GM12878 (cell line): ENCODE results near the gene GARNL3.
A peak's percentile ranks its signal among the peaks of the same experiment; 100 is the strongest.

Source experiments
- CREB1 ChIP-seq: IDR thresholded peaks from 2 replicates; pipeline ENCODE4 v1.6.1; 2012; ENCODE audit warnings: low read depth, mild to moderate bottlenecking, inconsistent platforms
- CTCF ChIP-seq, 3 experiments: IDR thresholded peaks in 2 of 3; conservative IDR thresholded peaks in 1 of 3; 2 replicates each; pipeline ENCODE4 v1.5.1; 2011; ENCODE audit warnings: low read depth in 3 of 3, low read length in 3 of 3, mild to moderate bottlenecking in 3 of 3, control low read depth in 2 of 3, moderate library complexity in 2 of 3, inconsistent platforms in 1 of 3, mixed read lengths in 1 of 3; ENCODE audit not compliant: control insufficient read depth in 2 of 3, insufficient read depth in 1 of 3; ENCODE audit errors: extremely low read depth in 1 of 3
- EGR1 ChIP-seq, 2 experiments: IDR thresholded peaks; 1 replicate in 1 of 2; 2 replicates in 1 of 2; pipeline ENCODE4 v1.6.1; 2011 to 2012; ENCODE audit warnings: low read depth in 2 of 2, low read length in 2 of 2, borderline replicate concordance in 1 of 2, mild to moderate bottlenecking in 1 of 2, moderate library complexity in 1 of 2
- FOS ChIP-seq: IDR thresholded peaks from 3 replicates; pipeline ENCODE4 v1.6.1; 2011; ENCODE audit warnings: borderline replicate concordance; ENCODE audit not compliant: insufficient read length; ENCODE audit errors: extremely low read depth
- FOXM1 ChIP-seq: IDR thresholded peaks from 2 replicates; pipeline ENCODE4 v1.6.1; 2012; ENCODE audit warnings: low read depth, mild to moderate bottlenecking, inconsistent platforms, low read length, moderate library complexity
- MTA3 ChIP-seq: IDR thresholded peaks from 2 replicates; pipeline ENCODE4 v1.6.1; 2012; ENCODE audit warnings: low read length, inconsistent platforms, borderline replicate concordance
- SP1 ChIP-seq: IDR thresholded peaks from one replicate; pipeline ENCODE4 v1.6.1; 2011; ENCODE audit warnings: low read depth, low read length
- TBL1XR1 ChIP-seq: IDR thresholded peaks from 2 replicates; pipeline ENCODE4 v1.6.1; 2012; ENCODE audit warnings: low read depth, low read length, improper control_type of control experiment
- YY1 ChIP-seq: IDR thresholded peaks from 2 replicates; pipeline ENCODE4 v1.6.1; 2011; ENCODE audit warnings: low read depth, mild to moderate bottlenecking, low read length
- ZNF687 ChIP-seq: fragments of 450-650 bp; IDR thresholded peaks from 2 replicates; pipeline ENCODE4 v1.6.1; 2017; ENCODE audit warnings: mild to moderate bottlenecking, moderate library complexity
- ZZZ3 ChIP-seq: IDR thresholded peaks from 2 replicates; pipeline ENCODE4 v1.6.1; 2011; ENCODE audit warnings: low read depth; ENCODE audit not compliant: control insufficient read depth, insufficient read length

GRCh38 chr9:127418037-127418471 is 153.5 kb downstream of the GARNL3 start:
- no peak for TF ChIP-seq SP1
- TF ChIP-seq FOXM1: no peak
- TF ChIP-seq EGR1 (IDR thresholded peaks at IDR 0.05; ENCODE audit: borderline replicate concordance in 1 of 2, low read depth in 2 of 2, low read length in 2 of 2): no peak
- TF ChIP-seq TBL1XR1: no peak
- no peak for TF ChIP-seq ZZZ3
- no peak for TF ChIP-seq ZNF687
- TF ChIP-seq FOS: no peak
- TF ChIP-seq CTCF (IDR thresholded peaks at IDR 0.05 in 2 of 3, conservative IDR thresholded peaks at IDR 0.05 in 1 of 3; ENCODE audit: control insufficient read depth in 2 of 3, extremely low read depth in 1 of 3, insufficient read depth in 1 of 3, low read depth in 3 of 3, low read length in 3 of 3): peak; percentile 42 to 60 (median 44); a peak in 5 of 6 replicates
- TF ChIP-seq MTA3: no peak
- no peak for TF ChIP-seq YY1
- TF ChIP-seq CREB1: no peak
